ENCODE measurements around the gene SH3RF2. TPM values are rescaled to one million over a fixed set of nuclear protein-coding genes. Genes with fewer than 3 reads are reported as not detected.

Gene SH3RF2
- total and polyA plus RNA-seq, 2 donors (not counting 1 experiment from before 2014, with no cell fraction given), result 0.53 to 1.2 TPM

DNA sequence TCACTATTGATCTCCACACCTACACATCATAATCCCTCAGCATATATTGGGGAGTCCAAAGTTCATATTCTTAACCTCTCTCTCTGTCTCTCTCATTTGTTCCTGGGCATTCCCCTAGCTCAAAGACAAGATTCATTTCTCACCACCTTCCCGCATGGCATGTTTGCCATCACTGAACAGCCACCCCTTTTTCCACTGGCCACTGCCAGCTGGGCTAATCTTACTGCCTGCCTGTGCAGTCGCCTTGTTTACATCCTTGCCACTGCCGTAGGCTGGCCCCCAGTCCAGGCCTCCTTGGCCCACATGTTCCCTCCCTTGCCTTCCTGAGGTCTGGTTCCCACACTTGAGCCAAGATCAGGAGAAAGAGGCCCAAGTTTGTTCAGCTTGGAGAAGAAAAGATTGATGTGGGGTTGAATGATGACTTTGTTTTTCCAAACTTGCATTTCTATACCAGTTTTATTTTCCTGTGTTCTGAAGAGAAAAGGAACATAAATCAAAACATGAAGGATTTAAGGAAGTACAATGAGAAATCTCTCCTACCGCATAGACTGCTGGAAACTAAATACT is 88.8 kb downstream of the SH3RF2 start:
- H3K9ac ChIP-seq (ENCODE audit: insufficient read depth, low read length), result no peak overlapping the region
- H3K9me3 ChIP-seq (ENCODE audit: control insufficient read depth, insufficient read depth, low read depth, low read length), result no peaks in the 10 kb centered on the region
- H3K27me3 ChIP-seq (ENCODE audit: control insufficient read depth, insufficient read depth, low read length), result no peaks in the 10 kb centered on the region
- no peak for DNase-seq (ENCODE audit: low read depth in 2 of 2)
- no peak overlapping the region for H3K4me3 ChIP-seq (replicated peaks in 1 of 4; ENCODE audit: control extremely low read depth in 1 of 4, insufficient read depth in 1 of 4, low read depth in 3 of 4, low read length in 4 of 4)
- no peak overlapping the region for H2AFZ ChIP-seq (ENCODE audit: low read length)
- H3K4me2 ChIP-seq (ENCODE audit: extremely low read depth, insufficient read depth, low read length), result no peak overlapping the region
- no peaks in the 10 kb centered on the region for H4K20me1 ChIP-seq (ENCODE audit: control insufficient read depth, extremely low read depth, insufficient read depth, low read length)
- H3K79me2 ChIP-seq (ENCODE audit: control insufficient read depth, insufficient read depth, low read length), result no peaks in the 10 kb centered on the region
- H3K36me3 ChIP-seq (ENCODE audit: control insufficient read depth, insufficient read depth, low read length), result no peaks in the 10 kb centered on the region
- TF ChIP-seq, protein P1, sequence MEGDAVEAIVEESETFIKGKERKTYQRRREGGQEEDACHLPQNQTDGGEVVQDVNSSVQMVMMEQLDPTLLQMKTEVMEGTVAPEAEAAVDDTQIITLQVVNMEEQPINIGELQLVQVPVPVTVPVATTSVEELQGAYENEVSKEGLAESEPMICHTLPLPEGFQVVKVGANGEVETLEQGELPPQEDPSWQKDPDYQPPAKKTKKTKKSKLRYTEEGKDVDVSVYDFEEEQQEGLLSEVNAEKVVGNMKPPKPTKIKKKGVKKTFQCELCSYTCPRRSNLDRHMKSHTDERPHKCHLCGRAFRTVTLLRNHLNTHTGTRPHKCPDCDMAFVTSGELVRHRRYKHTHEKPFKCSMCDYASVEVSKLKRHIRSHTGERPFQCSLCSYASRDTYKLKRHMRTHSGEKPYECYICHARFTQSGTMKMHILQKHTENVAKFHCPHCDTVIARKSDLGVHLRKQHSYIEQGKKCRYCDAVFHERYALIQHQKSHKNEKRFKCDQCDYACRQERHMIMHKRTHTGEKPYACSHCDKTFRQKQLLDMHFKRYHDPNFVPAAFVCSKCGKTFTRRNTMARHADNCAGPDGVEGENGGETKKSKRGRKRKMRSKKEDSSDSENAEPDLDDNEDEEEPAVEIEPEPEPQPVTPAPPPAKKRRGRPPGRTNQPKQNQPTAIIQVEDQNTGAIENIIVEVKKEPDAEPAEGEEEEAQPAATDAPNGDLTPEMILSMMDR (conservative IDR thresholded peaks at IDR 0.05 in 1 of 2, IDR thresholded peaks at IDR 0.05 in 1 of 2; ENCODE audit: low read depth in 1 of 2, low read length in 2 of 2), result no peak
- TF ChIP-seq EZH2 (IDR thresholded peaks at IDR 0.05; ENCODE audit: low read length, missing control alignments), result no peak
- no peak overlapping the region for H3K27ac ChIP-seq (ENCODE audit: insufficient read depth, low read length)
- no peaks in the 10 kb centered on the region for H3K4me1 ChIP-seq (ENCODE audit: control insufficient read depth, extremely low read depth, insufficient read depth, low read length)

DNA sequence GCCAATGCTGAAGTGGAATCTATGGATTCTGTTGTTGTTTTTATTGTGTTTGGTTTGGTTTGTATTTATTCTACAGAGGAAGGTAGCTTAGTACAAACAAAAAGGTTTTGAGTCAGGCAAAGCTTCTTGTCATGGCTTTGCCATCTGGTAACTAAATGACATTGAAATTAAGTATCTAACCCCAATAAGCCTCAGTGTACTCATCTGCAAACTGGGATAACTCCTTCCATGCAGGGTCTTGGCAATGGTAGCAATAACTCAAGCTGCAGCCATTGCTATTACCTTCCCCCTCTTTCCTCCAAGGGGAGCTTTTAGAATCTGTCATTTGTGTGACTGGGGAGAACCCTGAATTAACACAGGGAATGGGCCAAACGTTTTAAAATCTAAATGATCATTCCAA is 89.3 kb downstream of the SH3RF2 start:
- H3K27ac ChIP-seq (ENCODE audit: insufficient read depth, low read length), result no peak overlapping the region
- H3K4me2 ChIP-seq (ENCODE audit: extremely low read depth, insufficient read depth, low read length), result no peak overlapping the region
- no peak for DNase-seq (ENCODE audit: low read depth in 2 of 2)
- no peaks in the 10 kb centered on the region for H3K79me2 ChIP-seq (ENCODE audit: control insufficient read depth, insufficient read depth, low read length)
- H4K20me1 ChIP-seq (ENCODE audit: control insufficient read depth, extremely low read depth, insufficient read depth, low read length), result no peaks in the 10 kb centered on the region
- no peak overlapping the region for H2AFZ ChIP-seq (ENCODE audit: low read length)
- H3K9me3 ChIP-seq (ENCODE audit: control insufficient read depth, insufficient read depth, low read depth, low read length), result no peaks in the 10 kb centered on the region
- H3K4me3 ChIP-seq (replicated peaks in 1 of 4; ENCODE audit: control extremely low read depth in 1 of 4, insufficient read depth in 1 of 4, low read depth in 3 of 4, low read length in 4 of 4), result no peak overlapping the region
- H3K27me3 ChIP-seq (ENCODE audit: control insufficient read depth, insufficient read depth, low read length), result no peaks in the 10 kb centered on the region
- H3K36me3 ChIP-seq (ENCODE audit: control insufficient read depth, insufficient read depth, low read length), result no peaks in the 10 kb centered on the region
- H3K4me1 ChIP-seq (ENCODE audit: control insufficient read depth, extremely low read depth, insufficient read depth, low read length), result no peaks in the 10 kb centered on the region
- no peak for TF ChIP-seq EZH2 (IDR thresholded peaks at IDR 0.05; ENCODE audit: low read length, missing control alignments)
- TF ChIP-seq, protein P1 (conservative IDR thresholded peaks at IDR 0.05 in 1 of 2, IDR thresholded peaks at IDR 0.05 in 1 of 2; ENCODE audit: low read depth in 1 of 2, low read length in 2 of 2), result no peak
- H3K9ac ChIP-seq (ENCODE audit: insufficient read depth, low read length), result no peak overlapping the region

DNA sequence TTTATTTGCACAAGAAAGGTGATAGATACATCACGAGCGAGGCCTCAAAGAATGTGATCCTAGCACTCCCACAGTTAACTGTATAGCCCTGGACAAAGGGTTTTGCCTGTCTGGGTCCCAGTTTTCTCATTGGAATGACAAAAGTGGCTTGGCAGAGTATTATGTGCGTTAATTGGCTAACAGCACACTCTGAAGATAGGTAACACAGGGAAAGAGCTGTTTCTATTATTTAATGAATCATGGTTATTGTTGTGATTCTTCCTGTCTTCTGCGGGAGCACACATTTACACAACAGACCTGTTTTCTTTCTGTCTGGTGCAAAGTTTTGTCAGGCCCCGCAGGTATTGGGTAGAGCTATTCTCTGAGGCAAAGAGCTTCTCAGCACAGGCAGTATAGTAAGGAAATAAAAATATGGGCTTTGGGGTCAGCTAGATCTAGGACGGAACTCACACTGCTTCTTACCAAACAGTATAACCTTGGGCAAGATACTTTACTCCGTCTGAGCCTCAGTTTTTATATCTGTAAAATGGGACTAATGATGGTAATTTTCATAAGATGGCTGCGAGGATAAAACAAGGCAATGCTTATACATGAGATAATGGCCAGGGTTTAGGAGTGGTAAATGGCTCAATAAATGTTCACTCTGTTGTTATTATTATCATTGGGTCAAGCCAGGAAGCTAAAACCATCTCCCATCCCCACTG is 90.1 kb downstream of the SH3RF2 start:
- H3K27me3 ChIP-seq (ENCODE audit: control insufficient read depth, insufficient read depth, low read length), result no peaks in the 10 kb centered on the region
- no peak for DNase-seq (ENCODE audit: low read depth in 2 of 2)
- H3K27ac ChIP-seq (ENCODE audit: insufficient read depth, low read length), result no peak overlapping the region
- H3K4me3 ChIP-seq (replicated peaks in 1 of 4; ENCODE audit: control extremely low read depth in 1 of 4, insufficient read depth in 1 of 4, low read depth in 3 of 4, low read length in 4 of 4), result no peak overlapping the region
- no peaks in the 10 kb centered on the region for H3K79me2 ChIP-seq (ENCODE audit: control insufficient read depth, insufficient read depth, low read length)
- H2AFZ ChIP-seq (ENCODE audit: low read length), result no peak overlapping the region
- H3K4me1 ChIP-seq (ENCODE audit: control insufficient read depth, extremely low read depth, insufficient read depth, low read length), result no peaks in the 10 kb centered on the region
- no peaks in the 10 kb centered on the region for H3K9me3 ChIP-seq (ENCODE audit: control insufficient read depth, insufficient read depth, low read depth, low read length)
- no peak overlapping the region for H3K9ac ChIP-seq (ENCODE audit: insufficient read depth, low read length)
- H3K4me2 ChIP-seq (ENCODE audit: extremely low read depth, insufficient read depth, low read length), result no peak overlapping the region
- TF ChIP-seq, protein P1 (conservative IDR thresholded peaks at IDR 0.05 in 1 of 2, IDR thresholded peaks at IDR 0.05 in 1 of 2; ENCODE audit: low read depth in 1 of 2, low read length in 2 of 2), result no peak
- no peak for TF ChIP-seq EZH2 (IDR thresholded peaks at IDR 0.05; ENCODE audit: low read length, missing control alignments)
- no peaks in the 10 kb centered on the region for H3K36me3 ChIP-seq (ENCODE audit: control insufficient read depth, insufficient read depth, low read length)
- no peaks in the 10 kb centered on the region for H4K20me1 ChIP-seq (ENCODE audit: control insufficient read depth, extremely low read depth, insufficient read depth, low read length)
